Stimulated activated CD8-positive, alpha-beta memory T cell treated with anti-CD3 and anti-CD28 coated beads, Interleukin-4, amount 100 ng/mL, for 1 hour (primary cell): ENCODE results near the gene PUS7.
"Not testable (repeated sequence)": the region's sequence is repeated elsewhere in the genome, so short reads cannot be mapped to it uniquely, and the experiment has no call there.

ENCODE experiments used
- DNase-seq, 2 donors: peaks; one replicate each; pipeline ENCODE4 v3.0.0-alpha.2; 2020; ENCODE audit warnings: low read depth in 2 of 2, low spot score in 1 of 2

Gene PUS7

GRCh38 chr7:105450177-105450861 is 71.8 kb downstream of the PUS7 start:
- DNase-seq = no peak

DNA sequence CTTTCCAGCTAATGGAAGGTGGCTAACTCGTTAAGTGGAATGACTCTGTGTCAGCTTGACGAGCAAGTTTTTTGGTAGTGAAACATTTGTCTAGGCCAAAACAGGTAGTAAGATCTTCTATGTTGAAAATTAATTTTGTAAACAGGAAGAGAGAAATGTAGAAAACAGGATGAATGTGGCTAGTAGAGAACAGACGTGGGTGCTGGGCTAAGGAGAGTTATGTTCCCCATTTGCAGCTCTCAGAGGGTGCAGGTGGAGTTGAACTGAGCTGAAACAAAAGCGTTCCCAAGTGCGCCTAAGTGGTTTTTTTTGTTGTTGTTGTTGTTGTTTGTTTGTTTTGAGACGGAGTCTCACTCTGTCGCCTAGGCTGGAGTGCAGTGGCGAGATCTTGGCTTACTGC is 73.9 kb downstream of the PUS7 start:
- DNase-seq = no peak

- DNase-seq = no peak
These were observed 77.6 kb downstream of the PUS7 start for GRCh38 chr7:105444342-105444987.

- DNase-seq = not testable (repeated sequence)
These were observed 79.9 kb downstream of the PUS7 start for GRCh38 chr7:105442214-105442613.

- DNase-seq = no peak
These were observed 82.7 kb downstream of the PUS7 start for GRCh38 chr7:105439174-105439893.

DNA sequence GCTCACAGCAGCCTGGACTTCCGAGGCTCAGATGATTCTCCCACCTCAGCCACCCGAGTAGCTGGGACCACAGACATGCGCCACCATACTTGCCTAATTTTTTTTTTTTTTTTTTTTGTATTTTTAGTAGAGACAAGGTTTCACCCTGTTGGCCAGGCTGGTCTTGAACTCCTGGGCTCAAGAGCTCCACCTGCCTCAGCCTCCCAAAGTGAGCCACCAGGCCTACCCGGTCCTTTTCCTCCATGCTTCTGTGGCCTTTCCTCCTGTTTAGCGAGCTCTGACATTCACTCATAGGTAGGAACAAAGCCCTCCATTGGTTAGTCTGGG is 83.3 kb downstream of the PUS7 start:
- DNase-seq = no peak

- no peak for DNase-seq
These were observed 83.8 kb downstream of the PUS7 start for GRCh38 chr7:105438254-105438653.

- DNase-seq = not testable (repeated sequence)
These were observed 84.7 kb downstream of the PUS7 start for GRCh38 chr7:105437356-105437755.

DNA sequence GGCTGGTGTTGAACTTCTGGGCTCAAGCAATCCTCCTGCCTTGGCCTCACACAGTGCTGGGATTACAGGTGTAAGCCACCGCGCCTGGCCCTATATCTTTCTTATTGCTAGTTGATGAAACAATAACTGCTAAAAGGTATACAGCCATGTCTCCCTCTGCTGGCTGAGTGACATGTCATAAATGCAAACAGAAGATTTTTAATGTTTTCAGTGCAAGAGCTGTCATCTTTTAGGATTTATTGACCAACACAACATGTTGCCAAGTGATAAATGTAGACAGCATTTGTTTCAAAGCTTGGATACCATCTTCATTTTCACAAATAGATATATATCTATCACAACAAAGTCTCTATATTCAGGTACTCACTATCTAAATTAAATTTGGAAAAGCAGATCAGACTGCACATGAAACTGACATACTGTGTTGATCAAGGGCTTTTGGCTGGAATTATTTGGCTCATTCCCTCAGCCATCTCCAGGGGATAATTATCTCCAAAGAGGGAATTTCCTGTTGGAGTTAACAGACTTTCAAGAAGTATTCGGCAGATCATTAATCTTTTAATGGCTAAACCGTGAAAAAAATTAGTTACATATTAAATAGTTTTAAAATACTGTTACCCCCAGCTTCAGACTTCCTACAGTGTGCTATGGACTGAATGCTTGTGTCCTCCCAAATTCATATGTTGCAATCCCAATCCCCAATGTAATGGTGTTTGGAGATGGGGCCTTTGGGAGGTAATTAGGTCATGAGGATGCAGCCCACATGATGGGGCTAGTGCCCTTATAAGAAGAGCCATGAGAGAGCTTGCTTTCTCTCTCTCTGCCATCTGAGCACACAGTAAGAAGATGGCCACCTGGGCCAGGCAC is 92.1 kb downstream of the PUS7 start:
- DNase-seq = peak; percentile 1 to 4

- DNase-seq = no peak
These were observed 95.4 kb downstream of the PUS7 start for GRCh38 chr7:105426606-105427146.

DNA sequence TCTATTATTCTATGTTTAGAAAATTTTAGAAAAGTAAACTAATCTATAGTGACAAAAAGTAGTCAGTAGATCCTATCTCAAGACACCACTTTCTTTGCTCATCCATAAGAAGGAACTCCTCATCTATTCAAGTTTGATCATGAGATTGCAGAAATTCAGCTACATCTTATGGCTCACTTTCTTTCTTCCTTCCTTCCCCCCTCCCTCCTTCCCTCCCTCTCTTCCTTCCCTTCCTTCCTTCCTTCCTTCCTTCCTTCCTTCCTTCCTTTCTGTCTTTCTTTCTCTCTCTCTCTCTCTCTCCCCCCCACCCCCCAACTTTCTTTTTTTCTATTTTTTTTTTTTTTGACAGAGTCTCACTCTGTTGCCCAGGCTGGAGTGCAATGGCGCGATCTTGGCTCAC is 98.1 kb downstream of the PUS7 start:
- no peak for DNase-seq

GRCh38 chr7:105413887-105414437 is 108.1 kb downstream of the PUS7 start:
- DNase-seq = no peak

- DNase-seq = not testable (repeated sequence)
These were observed 111.3 kb downstream of the PUS7 start for GRCh38 chr7:105410774-105411173.

DNA sequence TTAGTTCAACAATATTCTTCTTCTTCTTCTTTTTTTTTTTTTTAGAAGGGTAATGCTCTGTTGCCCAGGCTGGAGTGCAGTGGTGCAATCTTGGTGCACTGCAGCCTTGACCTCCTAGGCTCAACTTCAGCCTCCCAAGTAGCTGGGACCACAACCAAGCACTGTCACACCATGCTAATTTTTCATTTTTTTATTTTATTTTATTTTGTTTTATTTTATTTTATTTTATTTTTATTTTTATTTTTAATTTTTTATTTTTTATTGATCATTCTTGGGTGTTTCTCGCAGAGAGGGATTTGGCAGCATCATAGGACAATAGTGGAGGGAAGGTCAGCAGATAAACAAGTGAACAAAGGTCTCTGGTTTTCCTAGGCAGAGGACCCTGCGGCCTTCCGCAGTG is 112.3 kb downstream of the PUS7 start:
- not testable (repeated sequence) for DNase-seq

- no peak for DNase-seq
These were observed 113.2 kb downstream of the PUS7 start for GRCh38 chr7:105408791-105409410.
